Heart right ventricle (tissue), 16 donors: ENCODE results near the gene GATAD2A. TPM values are rescaled to one million over a fixed set of nuclear protein-coding genes. Genes with fewer than 3 reads are reported as not detected.

Experiments used
- ATAC-seq, 8 donors: fragments of 200-7000 bp; cut with Tn5 transposase; one replicate each; pipeline ENCODE4 v1.9.1; 2020; ENCODE audit warnings: mild to moderate bottlenecking in 8 of 8, moderate library complexity in 8 of 8, moderate number of reproducible peaks in 1 of 8
- DNase-seq, 2 donors: peaks; one replicate each; pipeline ENCODE4 v3.0.0-alpha.2; 2020
- H3K27ac ChIP-seq, 10 donors: fragments of 200-600 bp; sonication (generic) in 2 of 10; one replicate each; pipeline versions ENCODE4 v1.5.0 to v1.8.0; 2020 to 2022; ENCODE audit warnings: mild to moderate bottlenecking in 3 of 10
- H3K27me3 ChIP-seq, 7 donors: fragments of 200-600 bp; one replicate each; pipeline ENCODE4 v1.8.0; 2021 to 2022; ENCODE audit warnings: mild to moderate bottlenecking in 2 of 7
- H3K36me3 ChIP-seq, 9 donors: fragments of 200-600 bp; sonication (generic) in 1 of 9; one replicate each; pipeline versions ENCODE4 v1.5.0 to v1.8.0; 2020 to 2022; ENCODE audit warnings: mild to moderate bottlenecking in 2 of 9
- H3K4me1 ChIP-seq, 9 donors: fragments of 200-600 bp; sonication (generic) in 1 of 9; one replicate each; pipeline versions ENCODE4 v1.5.0 to v1.8.0; 2020 to 2022; ENCODE audit warnings: mild to moderate bottlenecking in 4 of 9
- H3K4me3 ChIP-seq, 10 donors: fragments of 200-600 bp; sonication (generic) in 2 of 10; one replicate each; pipeline versions ENCODE4 v1.5.0 to v1.8.0; 2020 to 2022; ENCODE audit warnings: mild to moderate bottlenecking in 7 of 10, moderate library complexity in 2 of 10
- H3K9me3 ChIP-seq, 11 donors: fragments of 200-600 bp in 10 of 11; sonication (generic) in 2 of 11; one replicate each; pipeline versions ENCODE4 v1.5.0 to v1.8.0; 2013 to 2022; ENCODE audit warnings: mild to moderate bottlenecking in 2 of 11, control low read depth in 1 of 11, moderate library complexity in 1 of 11
- WGBS, 2 donors: extraction: QIAGEN DNeasy Blood & Tissue Kit; methylation state at CpG; one replicate each; pipeline ENCODE4 v1.1.7; 2013; ENCODE audit warnings: inconsistent platforms in 1 of 2; 5-methylcytosine and 5-hydroxymethylcytosine counted together
- intact Hi-C, 10 donors: fragments of 100-400 bp; cut with DNase I; formaldehyde crosslinking; loops; one replicate each; pipeline versions ENCODE4 v1.11.1 to v1.14.2; 2022
- polyA plus RNA-seq, 2 donors: library from polyadenylated mRNA; stranded (reverse); fragments of 200-250 nt; gene quantifications; one replicate each; pipeline ENCODE4 v1.2.3, GENCODE V29; 2013
- total RNA-seq, 10 donors: library from RNA; stranded (reverse); fragmentation: NEBNext Ultra II Directional in 3 of 10; extraction: Animal tissue kit (Norgen Biotek cat#: 25700) in 3 of 10; gene quantifications; one replicate each; pipeline versions ENCODE4 v1.2.1 to v1.2.4, GENCODE V29; 2021 to 2023
- TF ChIP-seq, protein P1 (sequence below), 9 donors: fragments of 200-600 bp; sonication (generic) in 2 of 9; IDR thresholded peaks; one replicate each; pipeline versions ENCODE4 v1.5.0 to v1.8.0; 2021 to 2022; ENCODE audit warnings: antibody characterized with exemption in 9 of 9, mild to moderate bottlenecking in 5 of 9, moderate library complexity in 1 of 9
- donor health status: Arrhythmogenic right ventricular cardiomyopathy.
- donor health status: ischemic (EF 13 %, LVEDD 7.1; RV severe dilation, severe dysfunction).
- donor health status: healthy with polysubstance abuse.
- donor health status: DM: no; HTN: yes; CAD: no.
- donor health status: DM: no; HTN: no; CAD: no.
- donor health status: ischemic (EF 25% LVEDD 6.9; RV normal size, moderate dysfunction).
- donor health status: ischemic (EF 25% LVEDD 5.7; RV mildly dilated, moderate dysfunction).
- donor health status: healthy.
- donor health status: DM: yes; HTN: yes; CAD: no.
- donor health status: Ischemic cardiomyopathy.
- donor health status: ischemic (EF 35%, LVEDD 5.7; RV mildly dilated, moderate dysfunction).
- donor health status: nonischemic (EF 11% LVEDD 7.7; RV severe dilation, severe dysfunction).
- donor health status: DM: yes; HTN: yes; CAD: no.
- donor health status: PGD.
- donor health status: ischemic (EF 29% LVEDD 5.4; RV normal size, mild dysfunction).
- donor health status: nonischemic (EF 23%, LVEDD 6.1; RV moderate dilation, normal function).

GATAD2A gene
- total and polyA plus RNA-seq, 12 donors = 7.5 to 48.5 (median 25.8) TPM

DNA sequence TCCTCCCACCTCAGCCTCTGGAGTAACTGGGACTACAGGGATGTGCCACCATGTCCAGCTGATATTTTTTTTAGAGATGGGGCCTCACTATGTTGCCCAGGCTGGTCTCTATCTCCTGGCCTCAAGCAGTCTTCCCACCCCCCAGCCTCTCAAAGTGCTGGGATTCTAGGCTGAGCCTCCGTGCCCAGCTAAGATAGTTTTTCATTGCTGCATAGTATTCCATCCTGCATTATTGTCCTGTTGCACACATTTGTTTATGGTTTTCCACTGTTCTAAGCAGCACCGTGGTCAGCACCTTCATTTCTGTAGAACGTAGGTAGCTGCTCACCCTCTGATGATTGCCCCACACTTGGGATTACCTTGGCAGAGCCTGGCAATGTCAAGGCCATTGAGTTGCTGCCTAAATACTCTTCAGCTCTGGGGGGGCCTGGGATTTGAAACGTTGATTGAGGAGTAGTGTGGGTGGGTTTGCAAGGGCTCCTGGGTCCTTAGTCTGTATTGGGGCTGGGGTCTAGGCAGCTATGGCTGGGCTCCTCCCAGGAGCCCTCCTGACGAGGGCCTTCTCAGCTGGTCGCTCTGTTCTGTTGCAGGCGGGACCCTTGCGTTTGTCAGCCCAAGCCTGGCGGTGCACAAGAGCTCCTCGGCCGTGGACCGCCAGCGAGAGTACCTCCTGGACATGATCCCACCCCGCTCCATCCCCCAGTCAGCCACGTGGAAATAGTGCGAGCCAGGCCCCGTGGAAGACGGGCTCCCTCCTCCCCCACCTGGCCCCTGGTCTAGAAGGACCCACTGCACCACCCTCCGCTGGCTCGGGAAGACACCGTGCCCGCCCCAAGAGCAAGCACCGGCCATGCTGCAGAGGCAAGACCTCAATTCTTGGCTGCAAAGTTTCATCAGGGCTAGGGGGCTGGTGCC is 99.5 kb downstream of the GATAD2A start:
- H3K27me3 ChIP-seq = no peaks in the 10 kb centered on the region
- TF ChIP-seq, protein P1, sequence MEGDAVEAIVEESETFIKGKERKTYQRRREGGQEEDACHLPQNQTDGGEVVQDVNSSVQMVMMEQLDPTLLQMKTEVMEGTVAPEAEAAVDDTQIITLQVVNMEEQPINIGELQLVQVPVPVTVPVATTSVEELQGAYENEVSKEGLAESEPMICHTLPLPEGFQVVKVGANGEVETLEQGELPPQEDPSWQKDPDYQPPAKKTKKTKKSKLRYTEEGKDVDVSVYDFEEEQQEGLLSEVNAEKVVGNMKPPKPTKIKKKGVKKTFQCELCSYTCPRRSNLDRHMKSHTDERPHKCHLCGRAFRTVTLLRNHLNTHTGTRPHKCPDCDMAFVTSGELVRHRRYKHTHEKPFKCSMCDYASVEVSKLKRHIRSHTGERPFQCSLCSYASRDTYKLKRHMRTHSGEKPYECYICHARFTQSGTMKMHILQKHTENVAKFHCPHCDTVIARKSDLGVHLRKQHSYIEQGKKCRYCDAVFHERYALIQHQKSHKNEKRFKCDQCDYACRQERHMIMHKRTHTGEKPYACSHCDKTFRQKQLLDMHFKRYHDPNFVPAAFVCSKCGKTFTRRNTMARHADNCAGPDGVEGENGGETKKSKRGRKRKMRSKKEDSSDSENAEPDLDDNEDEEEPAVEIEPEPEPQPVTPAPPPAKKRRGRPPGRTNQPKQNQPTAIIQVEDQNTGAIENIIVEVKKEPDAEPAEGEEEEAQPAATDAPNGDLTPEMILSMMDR (IDR thresholded peaks at IDR 0.05) = no peak
- WGBS, 2 donors = 89 to 93% methylated on average over 23 of the region's 23 CpGs
- peaks cover 0 to 84% (median 52%) of the 10 kb centered on the region in 9 donors for H3K36me3 ChIP-seq
- intact Hi-C loops = no loop called here
- DNase-seq (no peak), ATAC-seq (peak in 2 of 8 donors; percentile 8 to 10)
- H3K4me3 ChIP-seq = no peak overlapping the region
- no peaks in the 10 kb centered on the region for H3K9me3 ChIP-seq
- no peak overlapping the region for H3K27ac ChIP-seq
- H3K4me1 ChIP-seq = no peaks in the 10 kb centered on the region

GRCh38 chr19:19505669-19506326 is 100.3 kb downstream of the GATAD2A start:
- no peaks in the 10 kb centered on the region for H3K9me3 ChIP-seq
- DNase-seq (no peak), ATAC-seq (no peak)
- no peaks in the 10 kb centered on the region for H3K4me1 ChIP-seq
- peaks cover 0 to 77% (median 50%) of the 10 kb centered on the region in 9 donors for H3K36me3 ChIP-seq
- no peaks in the 10 kb centered on the region for H3K27me3 ChIP-seq
- no peak overlapping the region for H3K27ac ChIP-seq
- 90% methylated on average over 27 of the region's 27 CpGs for WGBS, 2 donors
- H3K4me3 ChIP-seq = no peak overlapping the region
- TF ChIP-seq, protein P1 (IDR thresholded peaks at IDR 0.05) = no peak
- intact Hi-C loops = no loop called here

- no peak for ATAC-seq
- no peaks in the 10 kb centered on the region for H3K4me1 ChIP-seq
- TF ChIP-seq, protein P1 (IDR thresholded peaks at IDR 0.05) = no peak
- no peaks in the 10 kb centered on the region for H3K27me3 ChIP-seq
- 88 to 93% methylated on average over 12 of the region's 12 CpGs for WGBS, 2 donors
- no peak for DNase-seq
- H3K9me3 ChIP-seq = no peaks in the 10 kb centered on the region
- peaks cover 0 to 69% (median 44%) of the 10 kb centered on the region in 9 donors for H3K36me3 ChIP-seq
- intact Hi-C loops = no loop called here
- H3K4me3 ChIP-seq = no peak overlapping the region
- no peak overlapping the region for H3K27ac ChIP-seq
Measured at GRCh38 chr19:19506592-19506991, 101.1 kb downstream of the GATAD2A start.

DNA sequence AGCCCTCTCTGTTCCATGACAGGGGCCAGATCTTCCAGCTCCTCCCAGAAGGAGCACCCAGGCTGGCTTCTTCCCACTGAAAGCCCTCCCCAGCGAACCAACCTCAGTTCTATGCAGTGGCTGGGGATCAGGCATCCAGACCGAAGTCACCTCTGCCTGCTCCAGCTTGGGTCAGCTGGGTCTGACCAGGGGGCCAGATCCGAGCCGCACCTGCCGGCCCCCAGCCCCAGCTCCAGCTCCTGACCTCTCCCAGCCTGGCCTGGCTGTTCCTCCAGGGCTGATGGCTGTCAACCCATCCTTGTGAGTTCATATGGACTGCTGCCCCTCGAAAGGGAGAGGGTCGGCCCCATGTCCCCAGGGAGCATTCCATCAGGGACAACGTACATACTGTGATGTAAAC is 101.9 kb downstream of the GATAD2A start:
- 81 to 85% methylated on average over 8 of the region's 8 CpGs for WGBS, 2 donors
- DNase-seq = no peak
- intact Hi-C loops = no loop called here

More for the DNA sequence above, 101.9 kb downstream of the GATAD2A start:
- Histone ChIP-seq H3K27me3 (no peaks in the 10 kb centered on the region), H3K36me3 (peaks cover 0 to 61% (median 36%) of the 10 kb centered on the region in 9 donors), H3K4me3 (no peak overlapping the region), H3K9me3 (no peaks in the 10 kb centered on the region), H3K4me1 (no peaks in the 10 kb centered on the region), H3K27ac (no peak overlapping the region)
- no peak for ATAC-seq
- TF ChIP-seq, protein P1 (IDR thresholded peaks at IDR 0.05) = no peak
